GM18907 (cell line): Measurements from ENCODE around the gene TYR.
"Not testable (repeated sequence)": the region's sequence is repeated elsewhere in the genome, so short reads cannot be mapped to it uniquely, and the experiment has no call there.

Experiments
- ATAC-seq: cut with Tn5 transposase; IDR thresholded peaks from one replicate; pipeline ENCODE4 v1.9.1; 2021; ENCODE audit warnings: mild to moderate bottlenecking, moderate library complexity; ENCODE audit not compliant: unreplicated experiment

The TYR gene

GRCh38 chr11:89342880-89343572 is 165.4 kb downstream of the TYR start:
- not testable (repeated sequence) for ATAC-seq
